Bronchial epithelial cell (primary cell): ENCODE data around the gene NR0B2. TPM values are rescaled to one million over a fixed set of nuclear protein-coding genes. Genes with fewer than 3 reads are reported as not detected.

Experiments used
- DNase-seq: peaks from one replicate; pipeline ENCODE4 v3.0.0-alpha.2; 2010; ENCODE audit warnings: low read depth
- FAIRE-seq: peaks from 2 replicates; lab custom pipeline; 2011; peaks lifted over from hg19 to GRCh38; lab: Jason Lieb, UNC
- H3K27me3 ChIP-seq: 2 replicates; pipeline ENCODE4 v1.5.1; 2011; ENCODE audit warnings: low read length; ENCODE audit not compliant: control insufficient read depth, insufficient read depth
- H3K36me3 ChIP-seq: 2 replicates; pipeline ENCODE4 v1.5.1; 2011; ENCODE audit warnings: low read length; ENCODE audit not compliant: control insufficient read depth, insufficient read depth
- H3K4me3 ChIP-seq: 2 replicates; pipeline ENCODE4 v1.5.1; 2011; ENCODE audit warnings: mild to moderate bottlenecking, low read depth, low read length, control low read depth
- CTCF ChIP-seq: IDR thresholded peaks from 2 replicates; pipeline ENCODE4 v1.5.1; 2011; ENCODE audit warnings: mild to moderate bottlenecking, moderate library complexity, low read length, control low read depth, inconsistent platforms; ENCODE audit not compliant: insufficient read depth, severe bottlenecking
- total RNA-seq: library from RNA; depleted of rRNA; stranded (reverse); fragments of >200 nt; gene quantifications from 2 replicates; pipeline ENCODE4 v1.2.1, GENCODE V29; 2014

Gene NR0B2
- total RNA-seq, 1 donor from 2014 or later = not detected

GRCh38 chr1:26909951-26910342 is 3.8 kb downstream of the NR0B2 start:
- Histone ChIP-seq H3K27me3 (no peaks in the 10 kb centered on the region), H3K36me3 (no peaks in the 10 kb centered on the region), H3K4me3 (no peak overlapping the region)
- no peak for FAIRE-seq
- TF ChIP-seq CTCF = no peak
- DNase-seq = no peak

DNA sequence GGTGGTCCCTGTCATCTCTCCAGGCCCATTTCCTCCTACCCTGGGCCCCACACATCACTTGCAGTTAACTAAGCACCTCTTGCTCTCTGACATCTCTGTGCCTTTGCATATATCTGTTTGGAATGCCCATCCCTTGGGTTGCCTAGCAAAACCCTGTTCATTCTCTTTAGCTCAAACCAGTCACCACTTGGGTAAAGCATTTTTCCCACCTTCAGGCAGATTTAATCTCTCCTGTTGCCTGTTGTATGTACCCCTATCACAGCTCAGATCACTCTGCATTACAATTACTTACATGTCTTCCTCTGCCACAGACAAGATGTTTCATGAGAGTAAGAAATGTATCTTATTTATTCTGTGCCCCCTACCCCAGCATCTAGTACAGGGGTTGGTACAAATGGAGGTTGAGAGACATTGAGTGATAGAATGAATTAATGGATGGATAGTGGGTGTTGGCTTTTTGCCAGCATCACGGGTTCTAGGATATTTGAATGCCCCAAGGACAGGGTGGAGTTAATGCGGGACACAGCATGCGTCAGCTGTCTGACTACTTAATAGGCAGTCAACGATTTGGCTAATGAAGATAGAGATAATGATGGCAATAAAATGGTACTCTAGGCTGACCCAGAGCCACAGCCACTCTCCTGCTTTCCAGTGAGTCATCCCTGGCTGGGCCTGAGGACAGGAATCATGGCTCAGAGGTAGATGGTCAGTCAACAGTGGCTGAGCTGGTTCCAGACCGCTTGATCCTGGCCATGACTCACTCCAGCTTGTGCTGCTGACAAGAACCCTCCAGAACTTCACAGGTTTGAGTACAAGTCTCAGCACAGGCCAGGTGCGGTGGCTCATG is 6.5 kb downstream of the NR0B2 start:
- peak; percentile 94 for FAIRE-seq
- H3K36me3 ChIP-seq = no peaks in the 10 kb centered on the region
- H3K4me3 ChIP-seq = no peak overlapping the region
- peak; percentile 97 for DNase-seq
- H3K27me3 ChIP-seq = no peaks in the 10 kb centered on the region
- no peak for TF ChIP-seq CTCF

GRCh38 chr1:26900815-26901511 is 12.8 kb downstream of the NR0B2 start:
- no peak for TF ChIP-seq CTCF
- Histone ChIP-seq H3K27me3 (no peaks in the 10 kb centered on the region), H3K4me3 (peak overlapping the region; percentile 67), H3K36me3 (peaks cover 4% of the 10 kb centered on the region)
- FAIRE-seq = no peak
- DNase-seq = no peak

DNA sequence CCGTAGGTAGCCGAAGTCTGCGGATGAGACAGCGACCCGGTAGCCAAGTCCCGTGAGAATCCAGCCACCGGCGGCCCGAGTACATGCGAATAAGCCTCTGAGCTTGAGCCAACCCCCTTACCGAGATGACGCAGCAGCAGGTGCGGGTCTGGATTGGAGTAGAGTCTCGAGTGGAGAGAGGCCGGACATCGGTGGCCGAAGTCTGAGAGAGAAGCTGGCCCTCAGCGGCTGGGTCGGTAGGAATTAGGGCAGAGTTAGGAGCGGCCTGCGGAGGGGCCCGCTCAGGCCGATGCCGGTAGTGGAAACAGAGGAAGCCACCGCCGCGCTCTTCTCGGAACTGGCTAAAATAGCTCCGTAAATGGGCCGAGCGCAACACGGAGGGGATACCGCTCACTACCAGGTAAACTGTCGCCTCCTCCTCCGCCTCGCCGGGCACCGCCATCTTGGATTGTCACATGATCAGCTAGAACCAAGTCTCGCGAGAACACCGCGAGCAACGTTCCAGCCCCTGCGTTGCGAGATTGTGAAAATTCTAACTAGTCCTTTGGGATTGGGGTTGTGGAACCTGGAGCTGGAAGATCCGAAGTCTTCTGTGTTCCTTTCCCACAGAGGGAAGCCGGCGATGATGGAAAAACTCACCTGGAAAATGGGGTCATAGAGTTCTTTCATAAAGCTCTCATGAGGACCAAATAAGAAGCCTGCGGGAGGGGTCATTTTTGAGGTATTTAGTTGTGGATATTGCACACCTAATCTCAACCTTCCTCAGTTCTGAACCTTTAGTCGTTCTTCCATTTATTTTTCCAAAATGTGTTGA is 13.6 kb downstream of the NR0B2 start, which contains the start of gene GPATCH3:
Gene GPATCH3, minus strand, starts transcription at position 467 of the 814 bp plus-strand sequence. Its CDS starts 25 bp downstream, at position 442.
- DNase-seq (peak; percentile 81), FAIRE-seq (no peak)
- H3K4me3 ChIP-seq = peak within 1 kb of the TSS; percentile 67
- no peak for TF ChIP-seq CTCF
- no peaks in the 10 kb centered on the region for H3K27me3 ChIP-seq
- peaks cover 4% of the 10 kb centered on the region for H3K36me3 ChIP-seq

- peaks cover 11% of the 10 kb centered on the region for H3K36me3 ChIP-seq
- DNase-seq (no peak), FAIRE-seq (no peak)
- H3K4me3 ChIP-seq = no peak overlapping the region
- no peaks in the 10 kb centered on the region for H3K27me3 ChIP-seq
- TF ChIP-seq CTCF = no peak
Observed at GRCh38 chr1:26897351-26897750, 16.4 kb downstream of the NR0B2 start.
